Mucosa of descending colon (tissue), 3 donors: ENCODE data around the gene LRRC43. TPM values are rescaled to one million over a fixed set of nuclear protein-coding genes. Genes with fewer than 3 reads are reported as not detected.

ENCODE experiments used
- ATAC-seq: fragments of 200-7000 bp; cut with Tn5 transposase; one replicate; pipeline ENCODE4 v1.9.1; 2020; ENCODE audit warnings: mild to moderate bottlenecking, moderate library complexity
- DNase-seq, 3 donors: peaks; one replicate each; pipeline ENCODE4 v3.0.0-alpha.2; 2020
- H3K36me3 ChIP-seq: fragments of 200-600 bp; one replicate; pipeline ENCODE4 v1.8.0; 2021; ENCODE audit warnings: low read depth, mild to moderate bottlenecking
- H3K4me1 ChIP-seq: fragments of 200-600 bp; one replicate; pipeline ENCODE4 v1.8.0; 2021; ENCODE audit warnings: low read depth, mild to moderate bottlenecking
- H3K4me3 ChIP-seq: fragments of 200-600 bp; one replicate; pipeline ENCODE4 v1.8.0; 2021; ENCODE audit warnings: mild to moderate bottlenecking
- H3K9me3 ChIP-seq: fragments of 200-600 bp; one replicate; pipeline ENCODE4 v1.8.0; 2021; ENCODE audit warnings: mild to moderate bottlenecking
- CTCF ChIP-seq: fragments of 200-600 bp; IDR thresholded peaks from one replicate; pipeline ENCODE4 v1.8.0; 2022; ENCODE audit warnings: antibody characterized with exemption, mild to moderate bottlenecking
- intact Hi-C, 2 donors: fragments of 100-400 bp; cut with DNase I in 1 of 2; cut with micrococcal nuclease in 1 of 2; formaldehyde crosslinking; loops; one replicate each; pipeline versions ENCODE4 v1.11.0 to v1.11.1; 2022; cut with DNase I, micrococcal nuclease
- total RNA-seq, 3 donors: library from RNA; stranded (reverse); fragmentation: NEBNext Ultra II Directional in 2 of 3; extraction: Animal tissue kit (Norgen Biotek cat#: 25700) in 2 of 3; gene quantifications; one replicate each; pipeline versions ENCODE4 v1.2.1 to v1.2.4, GENCODE V29; 2021 to 2023
- donor health status: DM: no; HTN: no; CAD: no; lungs with moderate emphysema.
- donor health status: DM: no; HTN: no; CAD: no.
- donor health status: DM: no; HTN: yes; CAD: no.

The LRRC43 gene
- total RNA-seq, 3 donors from 2014 or later, result 0.19 to 0.51 TPM; not detected in 1

GRCh38 chr12:122206976-122207375 is 24.1 kb downstream of the LRRC43 start:
- TF ChIP-seq CTCF, result no peak
- peaks cover 5% of the 10 kb centered on the region for H3K4me1 ChIP-seq
- intact Hi-C loops, result no loop called here
- ATAC-seq (no peak), DNase-seq (no peak)
- H3K9me3 ChIP-seq, result no peaks in the 10 kb centered on the region
- H3K4me3 ChIP-seq, result no peak overlapping the region
- no peaks in the 10 kb centered on the region for H3K36me3 ChIP-seq

- intact Hi-C loops, result no loop called here
- Histone ChIP-seq H3K4me3 (no peak overlapping the region), H3K4me1 (peaks cover 5% of the 10 kb centered on the region), H3K36me3 (no peaks in the 10 kb centered on the region), H3K9me3 (no peaks in the 10 kb centered on the region)
- TF ChIP-seq CTCF, result no peak
- DNase-seq (no peak), ATAC-seq (no peak)
These were observed 24.5 kb downstream of the LRRC43 start for GRCh38 chr12:122207391-122207790.

- Histone ChIP-seq H3K4me1 (no peaks in the 10 kb centered on the region), H3K36me3 (peaks cover under 1% of the 10 kb centered on the region), H3K9me3 (no peaks in the 10 kb centered on the region), H3K4me3 (no peak overlapping the region)
- intact Hi-C loops, result no loop called here
- DNase-seq, result no peak
- TF ChIP-seq CTCF, result no peak
- ATAC-seq, result no peak
These were observed 25.3 kb downstream of the LRRC43 start for GRCh38 chr12:122208073-122208820.

- ATAC-seq, result no peak
- no peaks in the 10 kb centered on the region for H3K4me1 ChIP-seq
- intact Hi-C loops, result no loop called here
- no peak for DNase-seq
- H3K36me3 ChIP-seq, result peaks cover 12% of the 10 kb centered on the region
- no peaks in the 10 kb centered on the region for H3K9me3 ChIP-seq
- H3K4me3 ChIP-seq, result no peak overlapping the region
- TF ChIP-seq CTCF, result no peak
These were observed 32.8 kb downstream of the LRRC43 start for GRCh38 chr12:122215771-122216170.

- ATAC-seq (no peak), DNase-seq (no peak)
- intact Hi-C loops, result no loop called here
- H3K4me3 ChIP-seq, result no peak overlapping the region
- no peaks in the 10 kb centered on the region for H3K4me1 ChIP-seq
- TF ChIP-seq CTCF, result no peak
- no peaks in the 10 kb centered on the region for H3K9me3 ChIP-seq
- H3K36me3 ChIP-seq, result peaks cover 12% of the 10 kb centered on the region
These were observed 33.5 kb downstream of the LRRC43 start for GRCh38 chr12:122216445-122216844.
